Osteoblast (primary cell): ENCODE data around the gene UBE2O. TPM values are rescaled to one million over a fixed set of nuclear protein-coding genes. Genes with fewer than 3 reads are reported as not detected.
A peak's percentile ranks its signal among the peaks of the same experiment; 100 is the strongest.

Experiments used
- DNase-seq: peaks from one replicate; pipeline ENCODE4 v3.0.0; 2011; ENCODE audit warnings: low spot score, mixed read lengths; ENCODE audit not compliant: insufficient read length; ENCODE audit errors: missing footprints
- H2AFZ ChIP-seq: 2 replicates; pipeline ENCODE4 v1.6.0; 2011; ENCODE audit warnings: mild to moderate bottlenecking, low read length
- H3K27ac ChIP-seq: 2 replicates; pipeline ENCODE4 v1.5.1; 2011; ENCODE audit warnings: mild to moderate bottlenecking, low read depth, low read length, moderate library complexity
- H3K27me3 ChIP-seq: 2 replicates; pipeline ENCODE4 v1.6.0; 2012; ENCODE audit warnings: mild to moderate bottlenecking, control low read depth, inconsistent platforms, low read length, moderate library complexity; ENCODE audit not compliant: insufficient read depth
- H3K36me3 ChIP-seq: 2 replicates; pipeline ENCODE4 v1.5.1; 2011; ENCODE audit warnings: mild to moderate bottlenecking, low read length, control low read depth, moderate library complexity; ENCODE audit not compliant: insufficient read depth
- H3K4me1 ChIP-seq: 2 replicates; pipeline ENCODE4 v1.5.1; 2011; ENCODE audit warnings: mild to moderate bottlenecking, low read length, control low read depth, moderate library complexity; ENCODE audit not compliant: insufficient read depth
- H3K4me2 ChIP-seq: 2 replicates; pipeline ENCODE4 v1.6.0; 2011; ENCODE audit warnings: mild to moderate bottlenecking, low read length; ENCODE audit not compliant: insufficient read depth
- H3K4me3 ChIP-seq: fragments of 200-600 bp; sonication (generic); 3 replicates; pipeline ENCODE4 v1.5.1; 2012; ENCODE audit warnings: mild to moderate bottlenecking, low read length, inconsistent platforms; ENCODE audit not compliant: insufficient read depth
- H3K79me2 ChIP-seq: 2 replicates; pipeline ENCODE4 v1.6.0; 2012; ENCODE audit warnings: mild to moderate bottlenecking, low read length, control low read depth, inconsistent platforms; ENCODE audit not compliant: insufficient read depth
- H3K9me3 ChIP-seq: 2 replicates; pipeline ENCODE4 v1.5.1; 2011; ENCODE audit warnings: low read depth, low read length, control low read depth
- H4K20me1 ChIP-seq: 2 replicates; pipeline ENCODE4 v1.6.0; 2012; ENCODE audit warnings: mild to moderate bottlenecking, low read length, control low read depth; ENCODE audit not compliant: insufficient read depth
- total RNA-seq: library from RNA; depleted of rRNA; stranded (reverse); fragments of >200 nt; gene quantifications from 2 replicates; pipeline ENCODE4 v1.2.3, GENCODE V29; 2012
- TF ChIP-seq, protein P1 (sequence below): IDR thresholded peaks from 2 replicates; pipeline ENCODE4 v1.5.1; 2011; ENCODE audit warnings: mild to moderate bottlenecking, low read depth, low read length, moderate library complexity; ENCODE audit errors: extremely low read depth

Gene UBE2O
- total RNA-seq: 17.7 and 19.5 TPM in 2 replicates

DNA sequence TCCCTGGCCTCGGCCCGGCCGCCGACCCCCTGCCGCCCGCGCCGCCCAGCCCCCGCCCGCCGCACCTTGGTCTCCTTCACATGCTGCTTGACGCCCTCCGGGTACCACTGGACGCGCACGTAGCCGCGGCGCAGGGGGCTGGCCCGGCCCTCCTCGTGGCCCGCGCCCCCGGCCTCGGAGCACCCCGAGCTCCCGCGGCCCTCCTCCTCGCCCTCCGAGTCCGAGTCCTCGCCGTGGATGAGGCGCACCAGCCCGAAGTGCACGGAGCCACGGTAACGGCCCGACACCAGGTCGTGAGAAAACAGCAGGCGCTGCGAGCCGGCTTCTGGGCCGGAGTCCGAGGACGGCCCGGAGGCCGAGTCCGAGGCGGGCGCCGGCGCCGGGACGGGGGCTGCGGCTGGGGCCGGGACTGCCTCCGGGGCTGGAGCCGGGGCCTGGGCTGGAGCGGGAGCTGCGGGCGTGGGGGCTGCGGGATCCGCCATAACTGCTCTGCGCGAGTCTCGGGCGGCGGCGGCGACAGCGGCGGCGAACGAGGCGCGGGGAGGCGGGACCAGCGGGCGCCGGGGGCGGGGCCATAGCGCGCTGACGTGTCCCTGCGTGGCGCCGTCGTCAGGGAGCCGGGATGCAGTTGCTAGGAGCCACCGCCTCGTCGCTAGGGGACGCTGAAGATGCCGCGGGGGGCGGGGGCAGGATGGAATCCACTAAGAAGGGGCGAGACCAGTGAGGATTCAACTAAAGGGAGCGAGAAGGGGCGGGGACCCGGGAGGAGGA, at the start of gene UBE2O:
Gene UBE2O, minus strand, starts transcription at position 493 of the 771 bp plus-strand sequence. Its CDS starts 11 bp downstream, at position 482.
- Histone ChIP-seq H3K79me2 (peaks cover 48% of the 10 kb centered on the region), H3K9me3 (no peaks in the 10 kb centered on the region), H4K20me1 (peaks cover 30% of the 10 kb centered on the region), H2AFZ (peak within 1 kb of the TSS; percentile 74), H3K36me3 (no peaks in the 10 kb centered on the region), H3K27me3 (no peaks in the 10 kb centered on the region), H3K4me1 (peaks cover 26% of the 10 kb centered on the region), H3K27ac (peak within 1 kb of the TSS; percentile 76), H3K4me3 (peak within 1 kb of the TSS; percentile 92), H3K4me2 (peak within 1 kb of the TSS; percentile 94)
- TF ChIP-seq, protein P1, sequence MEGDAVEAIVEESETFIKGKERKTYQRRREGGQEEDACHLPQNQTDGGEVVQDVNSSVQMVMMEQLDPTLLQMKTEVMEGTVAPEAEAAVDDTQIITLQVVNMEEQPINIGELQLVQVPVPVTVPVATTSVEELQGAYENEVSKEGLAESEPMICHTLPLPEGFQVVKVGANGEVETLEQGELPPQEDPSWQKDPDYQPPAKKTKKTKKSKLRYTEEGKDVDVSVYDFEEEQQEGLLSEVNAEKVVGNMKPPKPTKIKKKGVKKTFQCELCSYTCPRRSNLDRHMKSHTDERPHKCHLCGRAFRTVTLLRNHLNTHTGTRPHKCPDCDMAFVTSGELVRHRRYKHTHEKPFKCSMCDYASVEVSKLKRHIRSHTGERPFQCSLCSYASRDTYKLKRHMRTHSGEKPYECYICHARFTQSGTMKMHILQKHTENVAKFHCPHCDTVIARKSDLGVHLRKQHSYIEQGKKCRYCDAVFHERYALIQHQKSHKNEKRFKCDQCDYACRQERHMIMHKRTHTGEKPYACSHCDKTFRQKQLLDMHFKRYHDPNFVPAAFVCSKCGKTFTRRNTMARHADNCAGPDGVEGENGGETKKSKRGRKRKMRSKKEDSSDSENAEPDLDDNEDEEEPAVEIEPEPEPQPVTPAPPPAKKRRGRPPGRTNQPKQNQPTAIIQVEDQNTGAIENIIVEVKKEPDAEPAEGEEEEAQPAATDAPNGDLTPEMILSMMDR: peak; percentile 34
- peak; percentile 99 for DNase-seq

DNA sequence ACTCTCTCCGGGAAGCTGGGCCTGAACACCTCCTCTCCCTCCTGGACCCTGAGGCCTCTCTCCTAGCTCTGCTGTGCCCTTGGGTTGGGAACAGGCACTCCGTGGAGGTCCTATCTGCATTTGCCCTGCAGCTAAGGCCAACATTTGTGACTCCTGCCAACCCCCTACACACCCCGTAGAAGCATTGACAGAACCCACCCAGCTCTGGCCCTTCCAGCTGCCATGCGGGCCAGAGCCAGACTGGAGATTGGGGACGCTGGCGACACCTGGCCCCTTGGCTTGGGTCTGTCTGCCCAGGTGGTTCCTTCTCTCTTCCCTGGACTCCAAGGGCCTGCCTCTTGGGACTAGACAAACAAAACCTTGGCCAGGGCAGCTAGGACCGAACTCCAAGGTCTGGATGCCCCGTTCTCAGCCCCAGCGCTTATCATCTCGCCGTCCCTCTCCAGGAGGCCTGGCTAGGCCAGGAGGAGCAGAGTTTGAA, 48.9 kb upstream of the UBE2O start:
- Histone ChIP-seq H3K4me2 (peak overlapping the region; percentile 86), H3K27me3 (no peaks in the 10 kb centered on the region), H3K79me2 (peaks cover 16% of the 10 kb centered on the region), H4K20me1 (no peaks in the 10 kb centered on the region), H3K4me1 (peaks cover 40% of the 10 kb centered on the region), H3K4me3 (peak overlapping the region; percentile 80), H3K36me3 (no peaks in the 10 kb centered on the region), H3K9me3 (no peaks in the 10 kb centered on the region), H2AFZ (peak overlapping the region; percentile 96), H3K27ac (peak overlapping the region; percentile 44)
- TF ChIP-seq, protein P1: no peak
- peak; percentile 80 for DNase-seq

DNA sequence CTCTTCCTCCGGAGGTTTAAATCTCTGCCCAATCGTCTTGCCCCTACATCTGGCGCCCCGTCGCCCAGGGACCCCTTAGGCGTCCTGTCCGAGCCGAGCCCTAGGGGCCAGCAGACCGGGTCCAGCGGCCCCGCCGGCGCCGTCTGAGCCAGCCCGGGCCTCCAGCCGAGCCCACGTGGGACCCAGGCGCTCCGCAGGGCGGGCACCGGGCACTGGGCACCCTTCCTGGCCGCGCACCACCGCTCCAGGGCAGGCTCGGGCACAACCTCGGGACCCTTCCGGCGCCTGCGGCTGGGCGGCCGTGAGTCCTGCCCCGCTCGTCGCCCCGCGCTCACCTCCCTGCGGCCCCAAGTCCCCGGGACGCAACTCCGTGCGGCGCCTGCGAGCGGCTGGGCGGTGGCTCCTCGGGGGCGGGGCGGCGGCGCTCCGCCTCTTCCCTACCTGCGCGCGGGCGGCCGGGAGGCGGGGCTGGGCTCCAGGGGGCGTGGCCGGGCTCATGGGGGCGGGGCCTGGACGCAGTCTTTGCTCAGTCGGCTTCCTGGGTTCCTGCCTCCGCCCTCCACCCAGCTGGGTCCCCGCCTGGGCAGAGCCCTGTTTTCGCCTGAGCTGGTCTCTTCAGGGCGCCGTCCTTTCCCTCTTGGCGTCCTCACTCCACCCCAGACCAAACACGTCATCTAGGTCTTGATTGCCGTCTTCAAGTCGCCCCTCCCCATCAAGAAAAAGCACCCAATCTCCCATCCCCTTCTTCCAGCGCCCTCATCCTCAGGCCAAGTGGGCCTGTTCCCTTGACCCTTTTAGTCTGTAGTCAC, 48.3 kb upstream of the UBE2O start, which contains the start of gene RHBDF2:
Gene RHBDF2, minus strand, starts transcription at position 406 of the 809 bp plus-strand sequence. CDS start 19,899 bp downstream, outside the sequence.
- Histone ChIP-seq H2AFZ (peak within 1 kb of the TSS; percentile 96), H3K4me1 (peaks cover 36% of the 10 kb centered on the region), H4K20me1 (no peaks in the 10 kb centered on the region), H3K4me2 (peak within 1 kb of the TSS; percentile 86), H3K27ac (peak within 1 kb of the TSS; percentile 44), H3K79me2 (peaks cover 18% of the 10 kb centered on the region), H3K27me3 (no peaks in the 10 kb centered on the region), H3K36me3 (no peaks in the 10 kb centered on the region), H3K9me3 (no peaks in the 10 kb centered on the region), H3K4me3 (peak within 1 kb of the TSS; percentile 80)
- peak; percentile 98 for DNase-seq
- TF ChIP-seq, protein P1: no peak

DNA sequence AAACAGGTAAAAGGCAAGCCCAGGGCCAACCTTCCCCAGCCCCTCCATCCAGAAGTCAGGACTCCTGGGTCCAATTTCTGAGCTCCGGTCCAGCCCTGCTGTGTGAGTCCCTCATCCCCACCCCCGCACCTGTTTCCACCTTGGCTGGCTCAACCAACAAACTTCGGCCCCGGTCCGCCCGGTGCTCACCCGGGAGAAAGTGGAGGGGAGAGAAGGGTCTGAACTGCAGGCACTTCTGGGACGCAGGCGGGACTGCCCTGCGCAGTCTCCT, 47.7 kb upstream of the UBE2O start:
- Histone ChIP-seq H3K27ac (peak overlapping the region; percentile 1), H3K27me3 (no peaks in the 10 kb centered on the region), H3K9me3 (no peaks in the 10 kb centered on the region), H3K79me2 (peaks cover 19% of the 10 kb centered on the region), H2AFZ (peak overlapping the region; percentile 63), H3K4me1 (peaks cover 36% of the 10 kb centered on the region), H3K36me3 (no peaks in the 10 kb centered on the region), H3K4me2 (peak overlapping the region; percentile 86), H4K20me1 (no peaks in the 10 kb centered on the region), H3K4me3 (peak overlapping the region; percentile 80)
- no peak for DNase-seq
- TF ChIP-seq, protein P1: no peak
